HG03469 (cell line): ENCODE results near the gene HSPA1B.
"Not testable (repeated sequence)": the region's sequence is repeated elsewhere in the genome, so short reads cannot be mapped to it uniquely, and the experiment has no call there.

Experiments
- ATAC-seq: cut with Tn5 transposase; IDR thresholded peaks from one replicate; pipeline ENCODE4 v1.9.1; 2021; ENCODE audit warnings: mild to moderate bottlenecking, moderate library complexity, moderate number of reproducible peaks; ENCODE audit not compliant: unreplicated experiment

HSPA1B gene

DNA sequence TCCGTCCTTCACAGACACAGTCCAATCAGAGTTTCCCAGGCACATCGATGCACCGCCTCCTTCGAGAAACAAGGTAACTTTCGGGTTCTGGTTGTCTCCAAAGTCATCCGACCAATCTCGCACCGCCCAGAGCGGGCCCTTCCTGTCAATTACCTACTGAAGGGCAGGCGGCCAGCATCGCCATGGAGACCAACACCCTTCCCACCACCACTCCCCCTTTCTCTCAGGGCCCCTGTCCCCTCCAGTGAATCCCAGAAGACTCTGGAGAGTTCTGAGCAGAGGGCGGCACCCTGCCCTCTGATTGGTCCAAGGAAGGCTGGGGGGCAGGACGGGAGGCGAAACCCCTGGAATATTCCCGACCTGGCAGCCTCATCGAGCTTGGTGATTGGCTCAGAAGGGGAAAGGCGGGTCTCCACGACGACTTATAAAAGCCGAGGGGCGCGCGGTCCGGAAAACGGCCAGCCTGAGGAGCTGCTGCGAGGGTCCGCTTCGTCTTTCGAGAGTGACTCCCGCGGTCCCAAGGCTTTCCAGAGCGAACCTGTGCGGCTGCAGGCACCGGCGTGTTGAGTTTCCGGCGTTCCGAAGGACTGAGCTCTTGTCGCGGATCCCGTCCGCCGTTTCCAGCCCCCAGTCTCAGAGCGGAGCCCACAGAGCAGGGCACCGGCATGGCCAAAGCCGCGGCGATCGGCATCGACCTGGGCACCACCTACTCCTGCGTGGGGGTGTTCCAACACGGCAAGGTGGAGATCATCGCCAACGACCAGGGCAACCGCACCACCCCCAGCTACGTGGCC, at the start of gene HSPA1B:
Gene HSPA1B, plus strand, starts transcription at position 453 of the 794 bp plus-strand sequence. Its CDS starts 213 bp downstream, at position 666.
- peak; percentile 29 for ATAC-seq

DNA sequence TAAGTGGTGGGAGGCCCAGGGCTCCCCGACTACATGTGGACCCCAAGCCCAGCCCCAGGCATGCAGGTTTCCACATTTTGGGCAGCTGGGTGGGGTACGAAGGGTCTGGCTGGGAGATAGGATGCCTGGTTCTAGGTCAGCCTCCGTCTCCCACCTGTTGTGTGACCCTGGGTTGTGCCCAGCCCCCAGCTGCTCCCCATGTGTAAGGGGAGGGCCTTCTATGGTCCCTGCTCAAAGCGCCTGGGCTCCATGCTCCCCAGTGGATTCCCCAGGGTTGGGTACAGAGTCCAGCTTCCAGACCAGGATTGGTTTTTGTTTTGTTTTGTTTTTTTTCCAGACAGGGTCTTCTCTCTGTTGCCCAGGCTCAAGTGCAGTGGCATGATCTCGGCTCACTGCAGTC, 49.3 kb upstream of the HSPA1B start:
- no peak for ATAC-seq

DNA sequence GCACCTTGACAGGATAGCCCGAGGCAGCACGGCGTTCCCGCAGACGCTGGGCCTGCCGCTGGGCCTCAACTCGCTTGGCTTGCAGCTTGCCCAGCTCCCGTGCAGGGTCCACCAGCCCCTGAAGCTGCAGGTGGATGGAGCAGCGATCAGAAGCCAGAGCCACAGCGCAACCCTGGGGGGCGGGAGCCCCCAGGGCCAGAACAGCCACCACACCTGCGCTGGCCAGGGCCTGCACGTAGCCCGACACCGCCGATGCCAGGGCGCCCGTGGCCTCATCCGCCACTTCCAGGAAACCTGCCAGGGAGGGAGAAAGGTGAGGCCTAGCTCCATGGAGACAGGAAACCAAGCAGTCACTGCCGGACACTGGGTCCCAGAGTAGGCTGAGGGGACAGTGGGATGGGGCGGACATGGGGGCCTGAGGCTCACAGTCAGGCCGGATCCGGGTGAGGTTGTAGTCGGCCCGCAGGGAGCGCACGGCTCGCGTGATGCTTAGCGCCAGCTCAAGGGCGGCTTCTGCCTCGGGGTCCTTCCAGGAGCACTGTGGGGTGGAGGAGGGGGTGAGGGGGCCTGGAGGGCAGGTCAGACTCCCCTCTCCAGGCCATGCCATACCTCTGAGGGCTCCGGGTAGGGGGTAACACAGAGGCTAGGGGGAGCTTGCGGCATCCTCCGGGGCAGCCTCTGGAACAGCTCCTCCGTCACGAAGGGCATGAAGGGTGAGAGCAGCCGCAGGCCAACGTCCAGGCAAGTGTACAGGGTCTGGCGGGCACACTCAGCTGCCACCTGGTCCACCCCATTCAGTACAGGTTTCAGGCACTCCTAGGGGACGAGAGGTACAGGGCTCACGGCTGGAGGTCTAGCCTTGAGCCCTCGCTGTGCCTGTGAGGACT, 48.3 kb upstream of the HSPA1B start:
- no peak for ATAC-seq

DNA sequence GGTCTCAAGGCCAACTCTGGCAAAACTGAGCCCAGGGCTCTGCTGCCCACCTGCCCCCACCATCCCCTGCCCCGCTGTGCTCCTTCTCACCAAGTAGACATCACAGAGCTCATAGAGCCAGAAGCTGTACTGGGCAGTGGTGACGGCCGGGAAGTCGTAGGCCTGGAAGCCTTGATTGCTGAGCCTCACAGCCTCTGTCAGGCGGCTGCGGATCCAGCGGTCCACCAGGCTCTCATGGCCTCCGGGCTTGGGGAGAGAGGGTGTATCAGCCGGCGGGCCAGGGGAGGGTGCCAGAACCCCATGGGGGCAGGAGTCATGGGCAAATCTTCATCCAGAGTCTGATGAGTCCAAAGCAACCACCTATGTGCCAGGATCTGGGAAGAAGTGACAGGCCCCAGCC, 47.6 kb upstream of the HSPA1B start:
- no peak for ATAC-seq

DNA sequence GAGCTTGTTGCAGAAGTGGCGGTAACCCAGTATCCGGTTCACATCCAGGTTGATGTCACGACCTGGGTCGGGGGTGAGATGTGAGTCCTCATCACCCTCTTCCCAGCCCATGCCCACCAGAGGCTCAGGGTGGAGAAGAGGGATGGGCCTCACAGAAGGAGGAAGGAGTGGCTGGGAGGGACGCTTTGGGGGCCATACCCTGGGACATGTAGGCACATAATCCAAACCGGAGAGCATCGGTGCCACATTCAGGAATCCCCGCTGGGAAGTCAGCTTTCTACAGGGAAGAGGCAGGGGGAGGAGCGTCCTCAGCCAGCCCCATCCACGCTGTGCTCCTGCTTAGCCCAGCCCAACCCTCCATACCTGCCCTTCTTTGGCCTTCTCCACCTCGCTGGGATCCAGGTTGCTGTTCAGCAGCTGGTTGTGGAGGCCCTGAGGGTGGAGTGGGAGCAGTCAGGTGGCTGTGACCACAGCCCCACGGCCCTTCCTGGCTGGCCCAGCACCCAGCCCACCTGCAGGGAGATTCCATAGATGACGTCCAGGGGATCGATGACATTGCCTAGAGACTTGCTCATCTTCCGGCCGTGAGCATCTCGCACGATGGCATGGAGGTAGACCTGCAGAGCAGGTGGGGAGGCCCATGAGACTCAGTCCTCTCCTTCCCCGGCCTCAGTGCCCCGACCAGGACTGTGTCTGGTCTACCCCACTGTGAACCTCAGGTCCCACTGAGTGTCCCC, 46.9 kb upstream of the HSPA1B start:
- ATAC-seq, result no peak

DNA sequence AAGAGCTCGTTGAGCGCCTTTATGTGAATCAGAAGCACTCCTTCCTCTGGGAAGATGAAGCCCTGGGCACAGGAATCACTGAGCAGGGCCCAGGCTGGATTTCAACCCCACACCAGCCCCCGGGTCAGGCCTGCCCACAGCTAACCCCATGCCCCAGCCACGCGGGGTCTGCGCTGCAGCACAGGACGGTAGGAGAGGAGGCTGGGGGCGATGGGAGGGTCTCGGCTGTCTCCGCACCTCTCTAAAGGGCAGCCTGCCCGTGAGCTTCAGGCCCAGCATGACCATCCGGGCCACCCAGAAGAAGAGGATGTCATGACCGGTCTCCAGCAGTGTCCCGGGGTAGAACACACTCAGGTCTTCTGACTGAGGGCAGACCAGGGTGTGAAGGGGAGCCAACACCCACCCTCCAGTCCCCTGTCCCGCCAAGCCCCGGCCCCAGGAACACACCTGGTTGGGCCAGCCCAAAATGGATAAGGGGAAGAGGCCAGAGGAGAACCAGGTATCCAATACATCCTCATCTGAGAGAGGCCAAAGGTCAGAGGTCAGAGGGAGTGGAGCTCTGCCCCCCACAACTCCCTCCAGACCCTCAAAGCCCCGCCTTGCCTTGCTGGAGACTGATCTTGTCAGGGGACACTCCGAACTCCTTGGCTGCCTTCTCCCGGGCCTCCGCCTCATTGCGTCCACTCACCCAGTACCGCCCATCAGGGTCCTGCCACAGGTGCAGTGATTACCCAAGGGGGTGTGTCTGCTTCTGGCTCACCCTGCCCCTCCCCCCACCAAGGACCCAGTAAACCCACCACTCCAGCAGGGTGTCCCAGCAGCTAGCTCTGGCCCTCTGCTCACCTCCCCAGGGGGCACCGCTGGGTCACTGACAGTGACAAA, 46.1 kb upstream of the HSPA1B start:
- ATAC-seq, result no peak

DNA sequence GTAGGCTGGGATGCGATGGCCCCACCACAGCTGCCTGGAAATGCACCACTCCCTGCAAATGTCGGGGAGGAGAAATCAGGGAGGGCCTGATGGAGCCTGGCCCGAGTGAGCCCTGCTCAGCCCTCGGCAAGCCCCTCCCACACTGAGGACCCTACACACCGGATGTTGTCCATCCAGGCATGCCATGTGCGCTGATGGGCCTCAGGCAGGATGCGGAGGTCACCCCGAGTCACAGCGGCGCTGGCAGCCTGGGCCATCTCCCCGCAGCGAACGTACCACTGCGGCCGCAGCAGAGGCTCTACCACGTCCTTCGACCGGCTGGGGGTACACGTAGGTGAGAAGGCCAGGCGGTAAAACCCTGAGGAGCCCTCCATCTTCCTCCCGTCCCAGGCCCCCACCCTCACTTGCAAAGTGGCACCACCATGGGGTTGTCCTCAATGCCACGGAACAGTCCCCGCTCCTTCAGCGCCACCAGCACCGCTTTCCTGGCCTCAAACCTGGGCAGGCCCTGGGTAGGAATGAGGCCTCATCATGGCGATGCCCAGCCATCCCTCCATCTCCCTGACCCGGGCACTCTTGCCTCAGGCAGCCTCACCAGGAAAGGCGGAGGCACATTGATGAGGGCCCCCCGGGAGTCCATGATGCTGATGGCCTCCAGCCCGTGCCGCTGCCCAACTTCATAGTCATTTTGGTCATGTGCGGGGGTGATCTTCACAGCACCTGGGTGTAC, 45.2 kb upstream of the HSPA1B start:
- ATAC-seq, result no peak

DNA sequence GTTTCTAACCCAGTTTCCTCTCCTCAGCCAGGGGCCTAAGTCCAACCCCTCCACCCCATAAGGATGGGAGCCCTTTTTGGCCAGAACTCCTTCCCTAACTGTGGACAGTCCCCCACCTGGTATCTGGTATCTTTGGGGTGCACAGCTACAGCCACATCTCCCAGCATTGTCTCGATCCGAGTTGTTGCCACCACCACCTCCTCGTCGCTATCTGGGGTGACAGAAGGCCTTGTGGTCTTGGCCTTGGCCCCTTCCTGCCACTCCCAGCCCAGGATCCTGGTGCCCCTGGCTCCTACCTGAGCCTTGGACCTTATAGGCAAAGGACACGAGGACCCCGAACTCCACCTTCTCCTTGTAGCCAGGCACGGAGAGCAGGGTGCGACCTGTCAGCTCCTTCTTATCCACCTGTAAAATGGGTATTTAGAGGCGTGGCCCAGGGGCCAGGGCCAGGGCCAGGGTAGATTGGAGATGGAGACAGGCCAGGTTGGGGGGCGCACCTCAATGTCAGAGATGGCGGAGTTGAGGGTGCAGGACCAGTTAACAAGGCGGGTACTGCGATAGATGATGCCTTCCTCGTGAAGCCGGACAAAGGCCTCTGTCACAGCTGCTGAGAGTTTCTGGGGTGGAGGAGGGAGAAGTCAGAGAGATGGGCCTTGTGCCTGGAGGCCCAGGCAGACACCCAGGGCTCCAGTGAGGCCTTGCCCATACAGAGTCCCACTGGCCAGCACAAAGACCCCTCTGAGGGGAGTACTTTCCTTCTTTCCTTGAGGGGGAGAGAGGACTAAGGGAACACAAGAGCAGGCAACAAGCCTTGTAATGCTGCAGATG, 43.2 kb upstream of the HSPA1B start:
- ATAC-seq, result no peak

DNA sequence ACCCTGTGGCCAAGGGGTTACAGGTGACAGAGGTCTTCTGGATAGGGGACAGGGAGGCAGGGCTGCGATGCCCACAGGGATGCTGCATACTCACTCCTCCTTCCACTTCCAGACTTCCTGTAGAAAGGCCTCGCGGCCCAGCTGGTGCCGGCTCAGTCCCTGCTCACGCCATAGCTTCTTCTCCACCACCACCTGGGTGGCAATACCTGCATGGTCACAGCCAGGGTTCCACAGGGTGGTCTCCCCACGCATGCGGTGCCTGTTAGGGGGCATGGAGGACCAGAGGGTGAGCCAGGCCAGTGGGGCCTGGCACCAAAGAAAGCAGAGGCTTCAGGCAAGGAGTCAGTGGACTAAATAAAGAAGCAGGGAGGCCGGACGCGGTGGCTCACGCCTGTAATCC, 42.1 kb upstream of the HSPA1B start:
- ATAC-seq, result no peak

DNA sequence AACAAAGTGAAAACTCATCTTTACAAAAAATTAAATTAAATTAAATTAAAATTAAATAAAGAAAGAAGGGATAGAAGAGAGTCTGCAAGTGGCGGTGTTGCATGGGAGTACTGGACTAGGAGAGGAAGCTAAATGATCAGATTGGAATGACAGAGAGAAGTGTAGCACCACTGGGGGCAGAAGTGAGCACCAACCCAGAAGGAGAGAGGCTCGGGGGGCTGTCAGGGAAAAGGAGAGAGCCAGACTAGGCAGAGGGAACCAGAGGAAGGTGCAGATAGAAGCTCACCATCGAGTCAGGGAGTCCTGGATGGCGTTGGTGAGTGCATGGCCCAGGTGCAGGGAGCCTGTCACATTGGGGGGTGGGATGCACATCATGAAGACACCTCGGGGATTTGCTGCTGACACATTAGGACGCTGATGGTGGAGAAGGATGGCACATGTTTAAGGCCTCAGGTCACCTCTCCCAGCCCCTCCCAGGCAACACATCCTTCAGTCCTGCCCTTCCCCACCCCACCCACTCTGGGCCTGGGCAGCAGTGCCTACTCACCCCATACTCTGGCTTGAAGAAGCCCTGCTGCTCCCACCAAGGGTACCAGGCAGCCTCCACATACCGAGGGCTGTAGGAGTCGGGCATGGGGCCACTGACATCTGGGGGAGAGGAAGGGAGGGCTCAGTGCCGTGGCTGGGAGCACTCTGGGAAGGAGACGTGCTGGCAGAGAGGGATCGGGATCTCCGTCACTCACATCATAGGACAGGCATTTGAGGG, 36.0 kb upstream of the HSPA1B start:
- ATAC-seq, result no peak

DNA sequence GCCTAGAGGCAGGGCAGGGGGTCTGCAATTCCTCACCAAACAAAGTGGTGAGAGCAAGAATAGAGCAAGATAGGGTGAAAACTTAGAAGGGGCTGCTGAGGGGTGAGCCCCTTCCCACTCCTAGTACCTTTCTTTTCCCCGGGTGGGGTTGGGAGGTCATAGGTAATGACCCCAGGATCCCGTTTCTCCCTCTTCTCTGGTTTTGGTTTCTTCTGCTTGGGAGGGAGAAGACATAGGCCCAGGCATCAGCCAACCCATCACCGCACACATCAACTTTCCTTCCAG, 35.5 kb upstream of the HSPA1B start:
- ATAC-seq, result no peak

DNA sequence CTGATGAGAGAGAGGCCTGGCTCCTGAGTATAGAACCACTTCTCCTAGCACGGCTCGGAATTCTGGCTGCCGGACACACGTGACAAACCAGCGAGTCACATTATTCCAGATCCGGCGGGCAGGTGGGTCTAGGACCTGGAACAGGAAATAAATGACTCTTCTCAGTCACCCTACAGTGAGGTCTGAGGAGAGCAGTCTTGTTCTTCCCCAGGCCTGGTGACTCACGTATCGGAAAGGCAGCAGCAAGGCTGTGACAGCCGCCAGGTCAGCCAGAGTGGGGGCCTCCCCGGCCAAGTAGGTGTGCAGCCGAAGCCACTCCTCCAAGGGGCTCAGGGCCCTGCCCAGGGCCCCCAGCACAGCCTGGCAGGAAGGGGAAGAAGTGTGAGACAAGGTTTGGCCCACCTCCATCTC, 34.8 kb upstream of the HSPA1B start:
- no peak for ATAC-seq

DNA sequence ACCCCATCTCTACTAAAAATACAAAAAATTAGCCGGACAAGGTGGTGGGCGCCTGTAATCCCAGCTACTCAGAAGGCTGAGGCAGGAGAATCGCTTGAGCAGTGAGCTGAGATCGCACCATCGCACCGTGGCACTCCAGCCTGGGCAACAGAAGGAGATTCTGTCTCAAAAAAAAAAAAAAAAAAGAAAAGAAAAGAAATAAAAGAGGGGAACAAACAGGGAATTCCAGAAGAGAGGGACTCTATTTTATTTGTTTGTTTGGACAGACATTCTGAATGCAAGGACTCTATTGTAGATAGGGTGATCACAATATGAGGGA, 33.7 kb upstream of the HSPA1B start:
- not testable (repeated sequence) for ATAC-seq

DNA sequence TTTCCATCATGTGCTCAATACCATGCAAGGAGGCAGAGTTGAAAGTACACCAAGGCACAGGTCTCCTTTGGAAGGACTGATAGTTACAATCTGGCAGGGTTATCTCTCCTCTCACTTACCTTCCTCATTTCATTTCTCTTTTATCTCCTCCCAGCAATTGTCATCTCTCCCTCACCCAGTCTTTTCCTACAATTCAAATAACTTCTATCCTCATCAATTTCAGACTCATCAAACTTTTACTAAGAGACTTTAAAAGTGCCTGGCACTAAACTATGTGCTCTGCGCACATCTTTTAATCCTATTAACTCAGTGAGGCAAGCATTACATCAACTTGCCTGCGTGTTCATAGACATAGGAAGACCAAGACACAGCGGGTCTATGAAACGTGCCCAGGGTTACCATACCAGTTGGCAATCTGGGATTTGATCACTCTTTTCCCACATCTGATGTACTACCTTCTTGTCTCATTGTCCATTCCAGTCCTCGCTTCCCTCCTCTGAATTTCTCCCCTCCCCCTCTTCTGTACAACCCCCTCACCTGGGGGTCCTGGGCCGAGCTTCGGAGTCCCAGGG, 33.2 kb upstream of the HSPA1B start:
- ATAC-seq, result no peak

DNA sequence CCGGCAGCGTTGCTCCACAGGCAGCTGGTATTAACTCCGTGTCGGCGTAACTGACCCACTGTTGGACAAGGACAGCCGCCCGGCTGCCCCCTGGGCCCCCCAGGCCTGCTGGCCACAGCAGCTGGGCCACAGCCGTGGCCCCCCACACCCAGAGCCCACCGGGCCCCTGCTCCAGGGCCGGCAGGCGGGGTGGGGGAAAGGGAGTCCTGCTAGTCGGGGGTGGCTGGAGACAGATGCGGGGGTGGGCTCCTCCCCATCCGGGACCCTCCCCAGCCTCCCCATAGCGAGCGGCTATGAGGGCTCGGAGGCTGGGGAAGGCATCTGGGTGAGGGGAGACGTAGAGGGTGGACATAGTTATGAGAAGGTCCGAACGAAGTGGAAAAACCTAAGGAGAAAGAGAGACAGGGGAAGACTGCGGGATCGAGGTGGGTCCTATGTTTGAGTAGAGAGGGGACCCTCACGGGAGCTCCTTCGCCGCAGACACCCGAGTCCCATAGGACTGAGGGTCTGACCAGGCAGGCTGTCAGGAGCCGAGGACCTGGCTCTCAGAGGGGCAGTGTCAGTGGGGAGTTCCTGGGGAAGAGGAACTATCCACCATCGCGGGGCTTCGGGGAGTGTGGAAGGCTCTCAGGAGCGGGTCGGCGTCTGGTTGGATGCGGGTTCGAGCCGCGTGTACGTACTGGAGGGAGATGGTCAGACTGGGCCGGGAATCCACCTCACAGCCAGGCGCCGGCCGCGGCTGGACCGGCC, 32.5 kb upstream of the HSPA1B start:
- no peak for ATAC-seq

DNA sequence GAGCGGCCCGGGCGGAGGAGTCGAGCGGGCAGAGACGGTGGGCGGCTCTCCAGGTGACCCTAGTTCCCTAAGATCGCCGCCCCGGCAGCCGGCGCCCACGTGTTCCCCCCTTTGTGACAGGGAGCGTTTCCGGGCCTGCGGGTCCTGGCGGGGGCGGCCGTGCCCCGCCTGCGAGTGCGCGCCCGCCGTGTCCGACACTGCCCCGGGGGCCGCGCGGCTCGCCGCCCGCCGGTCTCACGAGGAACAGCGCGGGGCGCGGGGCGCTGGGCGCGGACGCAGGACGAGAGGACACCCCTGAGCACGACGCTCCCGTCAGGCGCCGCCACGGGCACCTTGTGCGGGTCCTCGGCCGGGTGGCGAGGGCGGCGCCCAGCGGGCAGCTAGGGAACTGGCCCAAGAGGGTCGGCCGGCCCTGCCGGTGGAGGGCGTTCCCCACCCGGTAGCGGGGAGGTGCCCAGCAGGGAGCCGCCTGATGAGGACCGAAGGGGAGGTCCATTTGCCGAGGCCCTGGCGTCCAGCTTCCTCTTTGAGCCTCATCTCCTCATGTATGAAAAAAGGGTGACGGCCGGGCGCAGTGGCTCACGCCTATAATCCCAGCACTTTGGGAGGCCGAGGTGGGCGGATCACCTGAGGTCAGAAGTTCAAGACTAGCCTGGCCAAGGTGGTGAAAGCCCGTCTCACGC, 31.8 kb upstream of the HSPA1B start, which contains the start of gene VARS1:
Gene VARS1, minus strand, starts transcription at position 137 of the 683 bp plus-strand sequence. CDS start 535 bp downstream, outside the sequence.
- ATAC-seq, result peak; percentile 70

DNA sequence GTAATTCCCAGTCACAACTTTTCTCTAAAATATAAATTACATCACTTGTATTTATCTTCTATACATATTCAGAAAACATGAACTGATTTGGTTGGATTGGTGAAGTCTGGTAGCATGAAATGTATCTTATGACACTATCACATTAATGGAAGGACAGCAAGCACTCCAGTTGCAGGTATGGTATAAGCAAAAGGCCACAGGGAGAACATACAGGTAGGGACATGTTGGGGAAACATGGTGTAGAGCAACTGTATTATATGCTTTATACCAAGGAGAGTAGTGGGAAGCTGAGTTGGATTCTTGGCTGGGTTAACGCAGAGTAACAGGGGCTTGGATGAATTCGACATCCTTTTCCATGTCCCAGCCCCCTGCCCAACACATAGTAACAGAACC, 30.5 kb upstream of the HSPA1B start:
- ATAC-seq, result no peak
